Measurements from ENCODE around the gene TMEM134. TPM values are rescaled to one million over a fixed set of nuclear protein-coding genes. Genes with fewer than 3 reads are reported as not detected.
"Not testable (repeated sequence)": the region's sequence is repeated elsewhere in the genome, so short reads cannot be mapped to it uniquely, and the experiment has no call there.

Gene TMEM134
- total RNA-seq, 1 experiment from 2014 or later, result 73.5 TPM

GRCh38 chr11:67516806-67517205, 47.8 kb upstream of the TMEM134 start:
- no peak overlapping the region for H3K27ac ChIP-seq (ENCODE audit: low read length)
- peaks cover 8% of the 10 kb centered on the region; the same call in 1 of the 2 replicates for H3K27me3 ChIP-seq (ENCODE audit: low read length)
- no peaks in the 10 kb centered on the region for H3K79me2 ChIP-seq (ENCODE audit: low read length)
- no peaks in the 10 kb centered on the region for H3K9me2 ChIP-seq (replicated peaks; ENCODE audit: low read length)
- no peaks in the 10 kb centered on the region for H3K36me3 ChIP-seq (ENCODE audit: low read depth, low read length)
- H3K9ac ChIP-seq (ENCODE audit: low read length), result no peak overlapping the region
- no peak overlapping the region for H3K4me3 ChIP-seq (ENCODE audit: low read length)
- H3F3A ChIP-seq (ENCODE audit: low read length, unreplicated experiment), result no peaks in the 10 kb centered on the region
- H3K9me3 ChIP-seq (ENCODE audit: low read length), result no peaks in the 10 kb centered on the region
- ATAC-seq (no peak), DNase-seq (no peak)
- no peaks in the 10 kb centered on the region for H3K4me1 ChIP-seq (ENCODE audit: insufficient read depth, low read length)
- ChIA-PET CTCF (no interaction called here), POLR2A (ENCODE audit: unreplicated experiment) (no interaction called here)
- no peak overlapping the region for H3K4me2 ChIP-seq (ENCODE audit: low read length)
- no peaks in the 10 kb centered on the region for H4K20me1 ChIP-seq (ENCODE audit: low read length)
- intact Hi-C loops (cut with micrococcal nuclease), result no loop called here
- BruUV-seq (replicated peaks), result no TSS peak
- no peak overlapping the region for H2AFZ ChIP-seq (ENCODE audit: low read length)
- TF ChIP-seq, protein P1, sequence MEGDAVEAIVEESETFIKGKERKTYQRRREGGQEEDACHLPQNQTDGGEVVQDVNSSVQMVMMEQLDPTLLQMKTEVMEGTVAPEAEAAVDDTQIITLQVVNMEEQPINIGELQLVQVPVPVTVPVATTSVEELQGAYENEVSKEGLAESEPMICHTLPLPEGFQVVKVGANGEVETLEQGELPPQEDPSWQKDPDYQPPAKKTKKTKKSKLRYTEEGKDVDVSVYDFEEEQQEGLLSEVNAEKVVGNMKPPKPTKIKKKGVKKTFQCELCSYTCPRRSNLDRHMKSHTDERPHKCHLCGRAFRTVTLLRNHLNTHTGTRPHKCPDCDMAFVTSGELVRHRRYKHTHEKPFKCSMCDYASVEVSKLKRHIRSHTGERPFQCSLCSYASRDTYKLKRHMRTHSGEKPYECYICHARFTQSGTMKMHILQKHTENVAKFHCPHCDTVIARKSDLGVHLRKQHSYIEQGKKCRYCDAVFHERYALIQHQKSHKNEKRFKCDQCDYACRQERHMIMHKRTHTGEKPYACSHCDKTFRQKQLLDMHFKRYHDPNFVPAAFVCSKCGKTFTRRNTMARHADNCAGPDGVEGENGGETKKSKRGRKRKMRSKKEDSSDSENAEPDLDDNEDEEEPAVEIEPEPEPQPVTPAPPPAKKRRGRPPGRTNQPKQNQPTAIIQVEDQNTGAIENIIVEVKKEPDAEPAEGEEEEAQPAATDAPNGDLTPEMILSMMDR (conservative IDR thresholded peaks at IDR 0.05; ENCODE audit: low read depth, low read length), result no peak
- TF ChIP-seq EZH2 (IDR thresholded peaks at IDR 0.05; ENCODE audit: low read length, unreplicated experiment) (no peak), EZH2phosphoT487 (IDR thresholded peaks at IDR 0.05; ENCODE audit: borderline replicate concordance, low read length) (no peak)

DNA sequence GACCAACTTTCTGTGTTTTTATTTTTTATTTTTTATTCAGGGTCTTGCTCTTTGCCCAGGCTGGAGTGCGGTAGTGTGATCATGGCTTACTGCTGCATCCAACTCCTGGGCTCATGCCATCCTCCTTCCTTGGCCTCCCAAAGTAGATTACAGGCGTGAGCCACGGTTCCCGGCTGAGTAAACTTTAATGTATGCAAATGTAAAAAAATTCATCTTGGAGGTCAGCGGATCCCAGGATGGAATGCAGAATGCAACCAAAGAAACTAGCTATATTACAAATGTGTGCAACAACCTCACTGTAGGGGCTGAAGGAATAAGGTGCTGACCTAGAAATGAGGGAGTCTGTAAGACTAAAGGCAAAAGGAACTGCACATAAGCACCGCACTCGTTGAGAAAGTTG, 45.1 kb upstream of the TMEM134 start:
- Histone ChIP-seq H3K36me3 (ENCODE audit: low read depth, low read length) (no peaks in the 10 kb centered on the region), H3K9me3 (ENCODE audit: low read length) (no peaks in the 10 kb centered on the region), H3K4me2 (ENCODE audit: low read length) (no peak overlapping the region), H3K27me3 (ENCODE audit: low read length) (peaks cover 8% of the 10 kb centered on the region; the same call in 1 of the 2 replicates), H3K9ac (ENCODE audit: low read length) (no peak overlapping the region), H2AFZ (ENCODE audit: low read length) (no peak overlapping the region), H4K20me1 (ENCODE audit: low read length) (no peaks in the 10 kb centered on the region), H3K27ac (ENCODE audit: low read length) (no peak overlapping the region), H3K9me2 (replicated peaks; ENCODE audit: low read length) (no peaks in the 10 kb centered on the region), H3F3A (ENCODE audit: low read length, unreplicated experiment) (no peaks in the 10 kb centered on the region), H3K4me1 (ENCODE audit: insufficient read depth, low read length) (peaks cover under 1% of the 10 kb centered on the region), H3K79me2 (ENCODE audit: low read length) (no peaks in the 10 kb centered on the region), H3K4me3 (ENCODE audit: low read length) (no peak overlapping the region)
- POLR2A ChIA-PET (ENCODE audit: unreplicated experiment), result no interaction called here
- BruUV-seq (replicated peaks), result no TSS peak
- intact Hi-C loops (cut with micrococcal nuclease), result no loop called here
- CTCF ChIA-PET, result no interaction called here
- DNase-seq (no peak), ATAC-seq (no peak)
- no peak for TF ChIP-seq EZH2 (IDR thresholded peaks at IDR 0.05; ENCODE audit: low read length, unreplicated experiment)
- no peak for TF ChIP-seq EZH2phosphoT487 (IDR thresholded peaks at IDR 0.05; ENCODE audit: borderline replicate concordance, low read length)
- TF ChIP-seq, protein P1 (conservative IDR thresholded peaks at IDR 0.05; ENCODE audit: low read depth, low read length), result no peak

DNA sequence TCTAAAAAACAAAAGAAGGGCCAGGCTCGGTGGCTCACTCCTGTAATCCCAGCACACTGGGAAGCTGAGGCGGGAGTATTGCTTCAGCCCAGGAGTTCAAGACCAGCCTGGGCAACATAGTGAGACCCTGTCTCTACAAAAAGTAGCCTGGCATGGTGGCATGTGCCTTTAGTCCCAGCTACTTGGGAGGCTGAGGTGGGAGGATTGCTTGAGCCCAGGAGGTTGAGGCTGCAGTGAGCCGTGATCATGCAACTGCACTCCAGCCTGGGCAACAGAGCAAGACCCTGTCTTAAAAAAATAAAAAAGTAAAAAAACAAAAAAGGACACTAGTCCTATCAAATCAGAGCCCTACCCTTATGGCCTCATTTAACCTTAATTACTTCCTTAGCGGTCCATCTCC, 42.5 kb upstream of the TMEM134 start:
- H3K4me3 ChIP-seq (ENCODE audit: low read length); H3K36me3 ChIP-seq (ENCODE audit: low read depth, low read length); H3K79me2 ChIP-seq (ENCODE audit: low read length); BruUV-seq (replicated peaks); H3K27me3 ChIP-seq (ENCODE audit: low read length); H3K9me2 ChIP-seq (replicated peaks; ENCODE audit: low read length); H3K9me3 ChIP-seq (ENCODE audit: low read length); H3K4me2 ChIP-seq (ENCODE audit: low read length); H3K27ac ChIP-seq (ENCODE audit: low read length); H3F3A ChIP-seq (ENCODE audit: low read length, unreplicated experiment); H2AFZ ChIP-seq (ENCODE audit: low read length); H4K20me1 ChIP-seq (ENCODE audit: low read length); ATAC-seq; POLR2A ChIA-PET (ENCODE audit: unreplicated experiment); CTCF ChIA-PET; H3K9ac ChIP-seq (ENCODE audit: low read length); DNase-seq; intact Hi-C loops (cut with micrococcal nuclease): not testable (repeated sequence)
- peaks cover 15% of the 10 kb centered on the region for H3K4me1 ChIP-seq (ENCODE audit: insufficient read depth, low read length)
